Measurements from ENCODE around the gene ANKRD11.
"Not testable (repeated sequence)": the region's sequence is repeated elsewhere in the genome, so short reads cannot be mapped to it uniquely, and the experiment has no call there.

ANKRD11 gene

GRCh38 chr16:89408315-89408714 is 82.0 kb downstream of the ANKRD11 start:
- DNase-seq (ENCODE audit: low read depth, low spot score) = no peak

- DNase-seq (ENCODE audit: low read depth, low spot score) = no peak
Measured at GRCh38 chr16:89407925-89408300, 82.4 kb downstream of the ANKRD11 start.

DNA sequence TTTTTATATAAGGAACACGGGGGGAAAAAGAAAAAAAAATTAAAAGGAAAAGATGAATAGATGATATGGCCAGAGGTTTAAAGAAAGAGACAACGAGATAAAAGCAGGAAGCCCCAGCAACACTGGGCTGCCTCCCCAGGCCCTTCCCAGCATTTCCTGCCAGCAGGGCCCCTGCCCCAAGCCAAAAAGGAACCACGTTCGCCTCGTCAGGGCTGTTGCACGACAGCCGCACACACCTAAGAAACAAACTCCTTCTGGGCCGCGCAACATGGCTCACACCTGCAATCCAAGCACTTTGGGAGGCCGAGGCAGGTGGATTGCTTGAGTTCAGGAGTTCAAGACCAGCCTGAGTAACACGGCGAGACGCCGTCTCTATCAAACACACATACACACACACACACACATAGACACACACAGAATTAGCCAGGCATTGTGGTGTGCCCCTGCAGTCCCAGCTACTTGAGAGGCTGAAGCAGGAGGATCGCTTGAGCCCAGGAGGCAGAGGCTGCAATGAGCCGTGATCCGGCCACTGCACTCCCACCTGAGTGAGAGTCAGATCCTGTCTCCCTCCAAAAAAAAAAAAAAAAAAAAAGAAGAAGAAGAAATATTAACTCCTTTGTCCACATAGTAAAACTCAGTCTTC is 83.0 kb downstream of the ANKRD11 start:
- DNase-seq (ENCODE audit: low read depth, low spot score) = no peak

GRCh38 chr16:89406277-89406888 is 84.0 kb downstream of the ANKRD11 start:
- DNase-seq (ENCODE audit: low read depth, low spot score) = no peak

- DNase-seq (ENCODE audit: low read depth, low spot score) = no peak
Measured at GRCh38 chr16:89404561-89404960, 85.8 kb downstream of the ANKRD11 start.

- no peak for DNase-seq (ENCODE audit: low read depth, low spot score)
Measured at GRCh38 chr16:89402962-89403361, 87.4 kb downstream of the ANKRD11 start.

- DNase-seq (ENCODE audit: low read depth, low spot score) = no peak
Measured at GRCh38 chr16:89401641-89402445, 88.5 kb downstream of the ANKRD11 start.

DNA sequence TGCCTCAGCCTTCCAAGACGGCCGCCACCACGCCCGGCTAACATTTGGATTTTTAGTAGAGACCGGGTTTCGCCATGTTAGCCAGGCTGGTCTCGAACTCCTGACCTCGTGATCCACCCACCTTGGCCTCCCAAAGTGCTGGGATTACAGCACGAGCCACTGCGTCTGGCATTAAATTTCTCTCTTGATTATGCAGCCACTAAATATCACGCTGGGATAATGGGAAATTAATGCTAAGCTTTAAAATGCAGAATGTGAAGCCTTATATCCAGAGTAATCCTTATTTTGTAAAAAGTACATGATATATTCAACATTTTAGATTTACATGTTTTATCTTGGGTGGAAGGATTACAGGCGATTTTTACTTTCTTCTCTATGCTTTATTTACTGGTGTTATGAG is 89.2 kb downstream of the ANKRD11 start:
- no peak for DNase-seq (ENCODE audit: low read depth, low spot score)

- no peak for DNase-seq (ENCODE audit: low read depth, low spot score)
Measured at GRCh38 chr16:89400740-89401139, 89.6 kb downstream of the ANKRD11 start.

- DNase-seq (ENCODE audit: low read depth, low spot score) = no peak
Measured at GRCh38 chr16:89398924-89399323, 91.4 kb downstream of the ANKRD11 start.

- no peak for DNase-seq (ENCODE audit: low read depth, low spot score)
Measured at GRCh38 chr16:89397331-89397861, 93.0 kb downstream of the ANKRD11 start.

DNA sequence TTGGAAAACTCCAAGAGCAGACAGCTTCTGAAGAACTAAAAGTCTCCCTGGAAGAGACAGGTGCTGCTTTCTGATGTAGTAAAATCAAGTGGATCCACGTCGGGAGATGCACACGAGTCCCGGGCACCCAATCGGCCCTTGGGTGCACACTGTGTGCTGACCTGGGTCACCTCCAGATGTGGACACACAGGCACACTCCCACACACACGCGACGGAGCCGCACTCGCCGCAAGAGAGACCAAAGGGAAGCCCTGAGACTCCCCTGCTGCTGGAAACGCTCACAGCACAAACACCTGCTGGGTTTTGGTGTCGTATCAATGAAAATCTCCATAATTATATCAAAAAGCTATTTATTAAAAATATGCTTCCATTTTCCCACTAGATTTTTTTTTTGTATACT is 94.2 kb downstream of the ANKRD11 start:
- DNase-seq (ENCODE audit: low read depth, low spot score) = no peak

DNA sequence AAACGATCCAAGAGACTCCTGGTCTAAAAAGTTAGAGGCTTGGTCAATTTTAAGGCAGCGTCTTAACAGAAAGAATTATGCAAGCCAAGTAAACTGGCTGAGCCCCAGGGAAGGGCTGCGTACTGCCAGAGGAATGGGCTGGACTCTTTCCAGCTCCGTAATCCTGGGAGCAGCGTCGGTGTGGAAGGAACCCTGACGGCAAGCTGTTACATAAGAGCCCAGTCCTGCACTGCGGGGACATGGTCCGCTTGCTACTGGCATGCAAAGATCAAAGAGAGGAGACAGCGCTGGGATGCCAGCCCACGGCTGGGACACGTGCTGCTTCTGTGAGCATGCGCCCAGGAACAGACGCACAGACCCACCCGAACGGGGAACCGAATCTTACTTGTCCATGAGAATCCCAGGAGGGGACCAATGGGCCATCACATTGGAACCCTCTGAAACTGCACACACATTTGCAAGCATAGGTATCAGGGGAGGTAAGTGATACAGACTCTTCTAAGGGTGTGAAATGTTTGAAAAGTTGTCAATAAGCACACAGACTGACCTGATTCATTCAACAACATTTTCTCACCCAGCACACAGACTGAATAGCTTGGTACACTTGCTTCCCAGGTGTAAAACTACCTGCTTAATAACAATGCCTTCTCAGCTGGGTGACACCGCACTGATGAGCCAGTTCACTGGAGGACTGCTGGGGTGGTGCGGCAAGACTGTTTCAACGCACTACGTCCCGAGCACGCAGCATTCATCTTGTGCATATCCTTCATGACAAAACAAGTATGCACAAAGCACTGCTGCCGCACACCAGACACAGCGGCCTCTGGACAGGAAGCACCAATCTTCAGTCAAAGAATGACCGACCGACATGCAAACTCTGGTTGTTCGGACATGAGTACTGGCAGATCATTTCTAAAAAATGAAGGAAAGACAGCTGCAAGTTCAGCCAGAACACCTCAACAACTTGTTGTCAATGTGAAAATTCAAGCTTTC is 94.9 kb downstream of the ANKRD11 start:
- DNase-seq (ENCODE audit: low read depth, low spot score) = no peak

GRCh38 chr16:89393738-89394406 is 96.5 kb downstream of the ANKRD11 start:
- no peak for DNase-seq (ENCODE audit: low read depth, low spot score)

- DNase-seq (ENCODE audit: low read depth, low spot score) = no peak
Measured at GRCh38 chr16:89392881-89393737, 97.3 kb downstream of the ANKRD11 start.

DNA sequence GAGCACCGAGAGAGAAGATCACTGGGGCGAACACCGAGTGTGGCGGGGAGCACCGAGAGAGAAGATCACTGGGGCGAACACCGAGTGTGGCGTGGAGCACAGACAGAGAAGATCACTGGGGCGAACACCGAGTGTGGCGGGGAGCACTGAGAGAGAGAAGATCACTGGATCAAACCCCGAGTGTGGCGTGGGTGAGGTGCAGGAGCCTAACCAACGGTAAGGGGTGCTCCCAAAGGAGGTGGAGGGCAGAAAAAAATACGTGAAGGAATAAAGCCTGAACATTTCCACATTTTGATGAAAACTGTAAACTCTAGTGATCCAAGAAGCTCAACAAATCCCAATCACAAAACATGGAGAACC is 100.2 kb downstream of the ANKRD11 start:
- DNase-seq (ENCODE audit: low read depth, low spot score) = not testable (repeated sequence)

DNA sequence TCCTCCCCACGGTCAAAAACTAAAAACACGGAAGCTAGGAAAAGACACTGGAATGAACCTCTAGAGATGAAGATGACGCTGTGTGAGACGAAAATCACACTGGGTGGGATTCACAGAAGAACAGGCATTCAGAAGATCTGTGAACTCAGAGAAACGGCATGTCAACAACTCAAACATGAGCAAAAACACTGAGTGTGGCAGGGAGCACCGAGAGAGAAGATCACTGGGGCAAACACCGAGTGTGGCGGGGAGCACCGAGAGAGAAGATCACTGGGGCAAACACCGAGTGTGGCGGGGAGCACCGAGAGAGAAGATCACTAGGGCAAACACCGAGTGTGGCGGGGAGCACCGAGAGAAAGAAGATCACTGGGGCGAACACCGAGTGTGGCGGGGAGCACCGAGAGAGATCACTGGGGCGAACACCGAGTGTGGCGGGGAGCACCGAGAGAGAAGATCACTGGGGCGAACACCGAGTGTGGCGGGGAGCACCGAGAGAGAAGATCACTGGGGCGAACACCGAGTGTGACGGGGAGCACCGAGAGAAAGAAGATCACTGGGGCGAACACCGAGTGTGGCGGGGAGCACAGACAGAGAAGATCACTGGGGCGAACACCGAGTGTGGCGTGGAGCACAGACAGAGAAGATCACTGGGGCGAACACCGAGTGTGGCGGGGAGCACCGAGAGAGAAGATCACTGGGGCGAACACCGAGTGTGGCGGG is 100.7 kb downstream of the ANKRD11 start:
- not testable (repeated sequence) for DNase-seq (ENCODE audit: low read depth, low spot score)

- DNase-seq (ENCODE audit: low read depth, low spot score) = no peak
Measured at GRCh38 chr16:89388536-89388935, 101.8 kb downstream of the ANKRD11 start.
